HG03064 (cell line): ENCODE results near the gene MEGF11.
"Not testable (repeated sequence)": the region's sequence is repeated elsewhere in the genome, so short reads cannot be mapped to it uniquely, and the experiment has no call there.

Source experiments
- ATAC-seq: cut with Tn5 transposase; IDR thresholded peaks from one replicate; pipeline ENCODE4 v1.9.1; 2021; ENCODE audit warnings: low read depth; ENCODE audit not compliant: unreplicated experiment

MEGF11 gene

DNA sequence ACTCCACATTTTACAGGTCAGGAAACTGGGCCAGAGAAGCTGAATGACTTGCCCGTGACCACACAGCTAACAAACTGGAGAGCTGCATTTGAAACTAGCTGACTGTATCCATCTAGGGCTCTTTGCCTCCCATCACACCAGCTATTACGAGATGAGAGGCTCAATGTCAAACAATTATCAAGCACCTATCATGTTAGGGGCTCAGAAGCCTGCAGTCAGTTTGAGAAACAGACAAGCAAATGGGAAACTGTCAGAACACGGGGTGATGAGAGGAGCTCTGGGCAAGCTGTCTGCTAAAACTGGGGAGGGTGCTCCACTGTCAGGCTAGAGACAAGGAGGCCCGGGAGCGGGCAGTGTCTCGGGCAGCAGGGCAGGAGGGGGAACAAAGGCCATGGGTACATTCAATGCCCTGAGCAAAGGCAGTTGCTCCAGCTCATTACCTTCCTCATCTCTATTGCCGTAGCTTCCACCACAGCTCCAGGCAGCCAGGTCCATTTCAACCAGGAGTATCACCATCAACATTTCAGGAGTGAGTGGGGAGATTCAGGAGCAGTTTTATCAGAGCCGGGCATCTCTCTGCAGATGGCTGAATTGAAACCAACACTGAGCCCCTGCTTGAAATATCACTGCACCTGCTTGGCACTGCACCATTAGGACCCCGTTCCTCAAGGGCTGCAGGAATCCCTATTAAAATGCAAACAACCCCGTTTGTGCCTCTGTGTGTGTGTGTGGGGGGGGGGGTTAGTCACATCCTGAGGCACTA lies 261.6 kb downstream of the MEGF11 start:
- ATAC-seq, result no peak

DNA sequence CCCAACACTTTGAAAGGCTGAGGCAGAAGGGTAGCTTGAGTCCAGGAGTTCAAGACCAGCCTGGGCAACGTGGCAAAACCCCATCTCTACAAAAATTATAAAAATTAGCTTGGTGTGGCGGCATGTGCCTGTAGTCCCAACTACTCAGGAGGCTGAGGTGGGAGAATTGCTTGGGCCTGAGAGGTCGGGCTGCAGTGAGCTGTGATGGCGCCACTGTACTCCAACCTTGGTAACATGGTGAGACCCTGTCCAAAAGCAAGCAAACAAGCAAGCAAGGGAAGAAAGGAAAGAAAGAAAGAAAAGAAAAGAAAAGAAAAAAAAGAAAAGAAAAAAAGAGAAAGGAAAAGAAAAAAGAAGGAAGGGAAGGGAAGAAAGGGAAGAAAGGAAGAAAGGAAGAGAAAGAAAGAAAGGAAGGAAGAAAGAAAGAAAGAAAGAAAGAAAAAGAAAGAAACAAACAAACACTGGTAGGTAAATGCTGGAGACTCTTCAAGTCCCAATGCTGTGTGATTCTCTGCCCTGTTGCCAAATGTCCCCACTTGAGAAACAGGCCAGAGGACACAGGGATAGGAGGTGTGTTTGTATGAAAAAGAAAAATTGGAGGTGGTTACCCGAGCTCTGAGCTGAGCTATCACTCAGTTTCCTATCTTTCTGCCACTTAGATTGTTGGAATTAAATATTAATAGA lies 263.1 kb downstream of the MEGF11 start:
- ATAC-seq, result no peak

DNA sequence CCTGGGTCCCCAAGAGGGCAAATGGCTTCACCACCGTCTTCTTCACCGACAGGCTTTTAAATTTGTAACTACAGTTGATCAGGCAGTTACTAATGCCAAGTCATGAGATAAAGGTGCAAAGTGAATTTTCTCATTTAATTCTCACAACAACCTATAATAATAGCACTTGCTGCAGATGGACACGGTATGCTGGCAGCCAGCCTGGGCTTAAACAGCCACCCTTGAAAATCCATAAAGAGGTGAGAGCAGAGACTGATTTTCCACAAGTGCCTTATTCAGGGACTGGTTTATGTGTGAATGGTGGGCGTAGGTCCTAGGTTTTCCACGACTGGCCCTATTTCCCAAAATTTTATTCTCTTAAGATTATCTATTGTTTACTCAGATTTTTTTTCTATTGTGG lies 266.4 kb downstream of the MEGF11 start:
- no peak for ATAC-seq

DNA sequence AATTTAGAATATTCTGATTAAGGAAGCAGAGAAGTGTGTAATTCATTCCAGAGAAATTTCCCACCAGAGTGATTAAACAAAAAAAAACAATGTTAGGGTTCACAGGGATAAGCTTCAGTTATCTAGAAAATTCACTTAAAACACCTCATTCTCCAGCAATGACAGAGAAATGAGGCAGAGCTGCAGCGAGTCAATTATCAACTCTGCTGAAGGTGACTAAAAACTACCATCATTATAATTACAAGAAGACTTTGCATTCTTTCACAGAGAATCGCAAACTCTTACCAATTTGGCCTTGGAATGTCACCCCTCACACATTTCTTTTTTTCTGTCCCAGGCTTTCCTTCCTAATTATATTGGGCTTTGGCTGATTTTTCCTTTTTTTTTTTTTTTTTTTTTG lies 267.1 kb downstream of the MEGF11 start:
- no peak for ATAC-seq

DNA sequence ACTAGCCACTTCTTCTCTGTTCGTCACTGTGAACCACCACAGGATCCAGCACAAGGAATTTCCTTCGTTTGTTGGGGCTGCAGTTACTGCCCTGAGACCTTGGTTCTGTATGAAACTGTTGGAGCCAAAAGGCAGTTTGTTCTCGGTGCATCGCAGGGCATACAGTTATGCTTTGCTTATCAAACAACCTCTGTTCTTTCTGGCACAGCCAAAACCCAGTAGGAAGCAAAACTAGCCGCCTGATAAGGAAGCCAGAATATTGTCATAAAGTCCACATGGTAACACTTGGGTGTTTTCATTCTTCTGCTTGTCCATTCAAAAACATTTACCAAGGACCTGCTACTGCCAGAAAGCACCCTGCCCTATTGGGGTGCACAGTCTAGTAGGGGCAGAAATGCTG lies 268.2 kb downstream of the MEGF11 start:
- ATAC-seq, result no peak

DNA sequence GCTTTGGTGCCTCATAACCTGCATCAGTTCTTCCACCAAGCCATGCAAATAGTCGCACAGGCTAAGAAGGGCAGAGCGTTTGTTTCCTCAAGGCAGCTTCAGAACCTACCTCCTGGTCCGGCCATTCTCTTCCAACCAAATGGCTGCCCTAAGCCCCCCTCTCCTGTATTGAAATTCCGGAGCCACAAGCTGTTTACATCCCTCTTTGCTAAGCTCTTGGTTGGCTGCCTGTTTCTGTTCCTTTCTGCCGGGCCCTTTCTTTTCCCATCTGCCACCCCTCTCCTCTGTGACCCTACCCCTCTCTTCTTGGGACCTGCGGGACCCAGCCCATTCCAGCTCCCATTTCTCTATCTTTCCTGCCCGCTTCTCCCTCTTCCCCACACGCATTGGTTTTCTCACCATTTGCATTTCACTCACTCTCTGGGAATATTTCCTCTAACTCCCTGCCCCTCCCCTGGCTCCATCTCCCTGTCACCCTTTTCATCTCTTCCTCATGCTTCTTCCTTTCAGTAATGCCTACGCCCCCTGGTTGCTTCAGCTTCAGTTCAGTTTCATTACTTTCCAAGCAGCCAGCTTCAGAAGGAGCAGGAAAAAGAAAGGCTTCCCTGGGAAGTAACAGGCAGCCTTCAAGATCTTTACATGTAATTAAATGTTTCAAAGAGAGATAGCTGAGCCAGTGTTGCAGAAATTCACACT lies 270.8 kb downstream of the MEGF11 start:
- no peak for ATAC-seq

DNA sequence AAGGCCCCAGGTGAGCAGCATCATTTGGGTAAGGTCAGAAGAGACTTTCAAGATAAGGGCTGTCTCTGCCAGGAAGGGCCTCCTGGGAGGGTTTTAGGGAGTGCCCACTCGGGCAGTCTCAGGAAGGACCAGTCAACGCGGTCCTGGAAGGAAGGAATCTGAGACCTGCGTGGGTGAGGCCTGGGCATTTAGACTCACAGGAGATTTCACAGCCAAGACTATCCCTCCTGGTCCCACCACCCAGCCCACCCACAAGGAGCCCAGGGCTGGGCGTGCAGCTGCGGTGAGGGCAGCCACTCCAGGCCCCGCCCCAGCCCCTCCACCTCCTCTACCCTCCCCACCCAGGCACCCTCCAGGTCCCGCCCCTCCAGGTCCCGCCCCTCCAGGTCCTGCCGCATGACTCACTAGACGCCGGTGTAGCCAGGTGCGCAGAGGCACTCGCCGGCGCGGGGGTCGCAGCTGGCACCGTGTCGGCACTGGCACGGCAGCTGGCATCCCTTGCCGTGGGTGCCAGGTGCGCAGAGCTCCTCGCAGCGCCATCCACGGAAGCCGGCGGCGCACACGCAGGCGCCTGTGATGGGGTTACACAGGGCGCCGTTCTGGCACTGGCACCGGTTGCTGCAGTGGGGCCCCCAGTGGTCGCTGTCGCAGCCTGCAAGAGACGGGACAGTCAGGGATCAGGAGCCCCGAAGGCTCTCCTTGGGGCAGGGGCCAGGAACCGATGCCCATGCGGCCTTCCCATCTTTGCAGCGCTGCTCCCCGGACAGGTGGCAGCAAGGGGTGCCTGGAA lies 271.5 kb downstream of the MEGF11 start:
- no peak for ATAC-seq

DNA sequence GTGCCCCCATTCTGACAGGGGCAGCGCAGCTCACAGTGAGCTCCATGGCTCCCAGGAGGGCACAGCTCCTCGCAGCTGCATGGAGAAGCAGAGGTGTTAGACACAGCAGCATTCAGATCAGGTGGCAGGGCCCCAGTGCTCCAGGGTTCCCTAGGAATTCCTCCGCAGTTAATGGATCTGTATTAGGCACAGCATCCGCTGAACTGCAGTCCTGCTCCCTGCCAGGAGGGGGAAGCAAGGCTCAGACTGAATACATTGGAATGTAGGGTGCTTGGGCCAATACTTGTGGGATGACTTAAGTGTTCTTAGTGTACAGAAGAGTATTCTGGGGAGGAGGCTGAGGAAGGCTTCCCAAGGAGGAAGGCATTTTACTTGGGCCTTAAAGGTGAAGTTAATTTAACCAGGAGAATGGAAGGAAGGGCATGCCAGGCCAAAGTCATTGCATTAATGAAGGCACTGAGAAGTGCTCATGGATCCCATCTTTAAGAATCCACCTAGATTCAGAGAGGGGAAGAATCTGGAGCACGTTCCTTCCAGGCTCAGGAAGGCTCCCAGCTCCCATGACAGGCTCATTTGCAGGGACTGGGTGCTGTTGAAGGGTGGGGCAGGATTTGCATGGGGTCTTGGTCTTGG lies 272.6 kb downstream of the MEGF11 start:
- no peak for ATAC-seq

DNA sequence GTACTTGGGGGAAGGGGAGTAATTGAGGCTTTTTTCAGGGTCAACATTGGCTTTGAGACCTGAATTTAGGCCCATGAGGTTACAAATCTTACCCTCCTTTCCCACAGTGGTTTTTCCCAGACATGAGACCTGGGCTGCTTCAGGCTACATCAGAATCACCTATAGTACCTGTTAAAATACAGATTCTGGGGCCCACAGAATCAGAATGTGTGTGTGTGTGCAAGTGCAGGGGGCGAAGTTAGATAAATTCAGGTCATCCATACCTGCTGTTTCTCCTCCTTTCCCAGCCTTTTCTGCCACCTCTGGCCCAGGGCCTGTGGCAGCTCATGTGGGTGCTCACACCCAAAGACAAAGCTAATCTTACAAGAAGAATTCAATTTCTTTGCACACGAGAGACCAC lies 273.7 kb downstream of the MEGF11 start:
- no peak for ATAC-seq

DNA sequence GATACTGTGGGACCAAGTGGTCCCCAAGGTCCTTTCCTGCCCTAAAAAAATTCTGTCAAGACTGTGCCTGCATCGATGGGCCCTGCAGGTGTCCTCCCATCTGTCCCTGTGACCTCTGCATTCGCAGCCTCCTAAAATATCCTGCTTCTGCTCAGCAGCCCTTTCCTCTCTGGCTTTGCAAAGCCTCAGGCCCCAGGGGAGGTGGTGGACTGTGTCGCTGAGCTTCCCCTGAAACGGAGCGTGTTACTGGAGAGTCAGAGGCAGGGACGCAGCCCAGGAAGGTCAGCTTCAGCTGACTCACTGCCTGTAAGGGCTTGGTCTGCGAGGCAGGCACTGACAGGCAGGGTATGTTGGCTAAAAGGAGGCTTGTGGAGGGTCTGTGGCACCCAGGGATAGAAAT lies 274.2 kb downstream of the MEGF11 start:
- ATAC-seq, result no peak

DNA sequence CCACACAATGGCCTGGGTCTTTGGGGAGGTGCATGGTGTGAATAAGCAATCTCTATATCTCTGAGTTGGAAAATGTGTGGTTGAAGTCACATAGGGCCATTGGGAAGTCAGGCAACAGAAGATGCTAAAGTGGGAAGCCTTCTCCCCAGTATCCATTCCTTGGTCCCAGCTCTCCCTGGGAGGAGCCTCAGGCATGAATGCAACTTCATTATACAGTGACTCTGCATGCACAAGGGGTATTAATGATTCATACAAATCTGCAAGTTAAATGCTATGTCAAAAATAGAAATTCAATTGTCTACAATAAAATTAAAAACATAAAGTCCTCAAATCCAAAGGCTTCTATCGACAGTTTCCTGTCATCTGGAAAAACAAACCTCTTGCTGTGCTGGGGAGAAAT lies 275.4 kb downstream of the MEGF11 start:
- ATAC-seq, result no peak

DNA sequence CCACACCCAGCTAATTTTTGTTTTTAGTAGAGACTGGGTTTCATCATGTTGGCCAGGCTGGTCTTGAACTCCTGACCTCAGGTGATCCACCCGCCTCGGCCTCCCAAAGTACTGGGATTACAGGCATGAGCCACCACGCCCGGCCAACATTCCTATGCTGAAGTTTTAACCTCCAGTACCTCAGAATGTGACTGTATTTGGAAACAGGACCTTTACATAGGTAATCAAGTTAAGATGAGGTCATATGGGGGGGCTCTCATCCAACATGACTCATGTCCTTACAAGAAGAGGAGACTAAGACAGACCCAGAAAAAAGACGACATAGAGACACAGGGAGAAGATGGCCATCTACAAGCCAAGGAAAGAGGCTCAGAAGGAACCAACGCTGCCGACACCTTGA lies 277.4 kb downstream of the MEGF11 start:
- ATAC-seq, result not testable (repeated sequence)

DNA sequence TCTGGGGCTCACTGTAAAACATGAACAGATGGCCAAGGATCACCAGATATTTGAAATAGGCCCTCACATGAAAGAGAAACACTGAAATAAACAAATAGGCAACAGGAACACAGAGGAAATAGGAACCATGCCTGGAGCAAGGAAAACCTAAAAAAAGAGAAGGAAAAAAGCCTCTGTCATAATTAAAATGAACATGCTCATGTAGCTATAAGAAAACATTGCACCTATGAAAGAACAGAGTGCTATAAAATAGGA lies 281.9 kb downstream of the MEGF11 start:
- no peak for ATAC-seq

DNA sequence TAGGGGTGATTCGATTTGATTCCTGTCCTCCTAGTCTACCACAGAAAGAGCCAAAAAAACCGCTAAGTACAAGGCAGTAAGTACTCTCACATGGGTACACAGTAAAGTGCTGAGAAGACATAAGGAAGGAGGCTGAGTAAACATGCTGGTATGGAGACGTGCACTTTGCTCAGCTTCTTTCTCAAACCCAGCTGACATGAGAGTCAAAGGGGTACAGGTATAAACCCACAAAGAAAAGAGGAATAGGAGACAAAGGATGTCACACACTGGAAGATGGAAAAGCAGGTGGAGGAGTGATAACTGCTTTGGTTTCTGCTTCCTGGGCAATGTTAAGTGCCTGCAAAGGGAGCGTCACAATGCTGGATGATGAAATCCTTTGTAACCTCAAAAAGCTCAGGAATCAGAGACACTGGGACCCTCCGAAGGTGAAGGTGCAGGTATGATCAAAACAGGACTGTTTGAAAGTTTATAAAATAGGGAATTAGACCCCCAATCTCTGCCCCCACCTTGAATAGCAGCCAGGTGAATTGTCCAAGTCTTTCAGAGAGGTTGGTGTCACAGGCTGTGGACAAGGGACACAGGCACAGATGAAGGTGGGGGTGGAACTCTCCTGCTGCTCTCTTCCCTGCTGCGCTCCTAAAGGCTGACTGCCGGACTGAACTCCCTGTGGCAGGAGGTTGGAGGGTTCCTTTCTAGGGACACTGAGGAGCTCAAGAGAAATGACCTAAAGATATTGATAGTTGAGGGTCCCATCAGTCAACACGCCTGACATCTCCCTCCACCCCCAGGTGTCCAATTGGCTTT lies 282.4 kb downstream of the MEGF11 start:
- no peak for ATAC-seq

DNA sequence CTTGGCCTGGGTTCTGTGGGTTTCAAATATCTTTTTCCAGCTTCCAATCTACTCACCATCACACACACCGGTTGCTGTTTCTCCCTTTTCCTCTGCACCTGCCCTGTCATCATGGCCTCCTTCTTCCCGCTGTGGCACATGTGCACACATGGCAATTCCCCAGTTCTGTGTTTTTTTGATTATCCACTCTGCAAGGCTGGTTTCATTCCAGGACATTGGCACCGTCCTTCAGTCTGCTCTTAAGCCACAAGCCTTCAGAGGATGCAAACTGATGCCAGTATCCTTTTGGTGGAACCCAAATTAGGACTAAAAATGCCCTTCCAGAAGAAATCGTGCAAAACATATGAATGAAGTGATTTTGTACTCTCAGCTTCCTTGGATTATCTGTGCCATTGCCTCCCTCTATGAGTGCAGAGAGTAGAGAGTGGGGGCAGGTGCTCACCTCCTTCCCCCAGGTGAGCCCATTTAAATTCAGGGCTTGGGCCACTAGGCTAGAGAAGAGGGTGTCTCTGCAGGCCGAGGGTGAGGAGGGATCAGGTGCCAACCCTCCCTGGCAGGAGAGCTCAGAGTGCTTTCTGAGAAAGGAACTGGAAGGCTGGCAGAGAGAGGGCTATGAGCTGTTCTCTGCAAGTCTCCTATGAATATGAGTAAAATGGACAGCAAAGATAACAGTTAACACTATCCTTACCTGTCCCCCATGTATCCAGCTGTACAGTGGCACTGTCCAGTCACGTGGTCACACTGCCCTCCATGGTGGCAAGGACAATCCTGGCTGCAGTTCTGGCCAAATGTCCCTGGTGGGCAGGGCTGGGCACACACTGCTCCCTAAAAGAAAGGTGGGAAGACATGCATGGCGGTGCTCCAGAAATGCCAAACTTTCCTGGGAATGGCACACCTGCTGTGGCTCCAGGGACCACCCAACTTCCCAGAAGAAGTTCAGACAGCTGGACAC lies 283.4 kb downstream of the MEGF11 start:
- no peak for ATAC-seq

DNA sequence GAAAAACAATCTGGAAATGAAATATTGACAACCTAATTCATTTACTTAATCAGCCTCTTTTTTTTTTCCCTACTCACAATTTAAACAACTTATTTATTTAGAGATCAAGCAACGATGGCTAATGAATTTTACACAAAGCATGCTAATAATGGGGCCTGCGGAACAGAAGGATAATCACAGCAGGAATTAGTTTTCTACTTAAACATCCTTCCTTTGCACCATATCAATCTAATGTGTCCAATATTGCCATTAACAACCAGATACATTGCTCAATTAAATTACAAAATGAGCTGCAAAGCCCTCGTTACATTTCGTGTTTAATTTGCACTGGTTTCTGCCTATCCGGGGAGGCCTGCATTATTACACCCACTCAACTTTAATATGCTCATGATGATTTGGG lies 285.0 kb downstream of the MEGF11 start:
- ATAC-seq, result no peak

DNA sequence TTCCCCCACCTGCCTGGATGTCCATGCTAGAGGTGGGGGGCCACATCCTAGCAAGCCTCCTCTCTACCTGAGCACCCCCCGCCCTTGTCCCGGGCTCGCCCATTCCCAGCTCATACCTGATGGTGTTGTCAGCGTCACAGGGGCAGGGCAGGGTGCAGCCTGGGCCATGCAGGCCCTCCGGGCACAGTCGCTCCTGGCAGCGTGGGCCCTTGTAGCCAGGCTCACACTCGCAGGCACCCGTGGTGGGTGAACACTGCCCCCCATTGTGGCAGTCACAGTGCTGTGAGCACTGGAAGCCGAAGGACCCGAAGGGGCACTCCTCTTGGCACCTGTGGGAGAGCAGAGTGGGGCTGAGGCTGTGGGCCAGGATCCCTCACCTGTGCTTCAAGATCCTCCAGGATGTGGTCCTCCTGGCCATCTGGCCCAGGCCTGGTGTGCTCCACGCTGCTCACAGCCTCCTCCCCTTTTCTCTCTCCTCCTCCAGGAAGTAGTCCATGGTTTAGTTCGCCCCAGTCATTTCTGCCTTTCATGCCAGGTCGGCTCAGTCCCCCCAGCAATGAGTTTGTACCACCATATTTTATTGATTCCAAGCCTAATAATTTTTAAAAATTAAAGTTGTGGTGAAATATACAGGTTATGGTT lies 288.6 kb downstream of the MEGF11 start:
- no peak for ATAC-seq

DNA sequence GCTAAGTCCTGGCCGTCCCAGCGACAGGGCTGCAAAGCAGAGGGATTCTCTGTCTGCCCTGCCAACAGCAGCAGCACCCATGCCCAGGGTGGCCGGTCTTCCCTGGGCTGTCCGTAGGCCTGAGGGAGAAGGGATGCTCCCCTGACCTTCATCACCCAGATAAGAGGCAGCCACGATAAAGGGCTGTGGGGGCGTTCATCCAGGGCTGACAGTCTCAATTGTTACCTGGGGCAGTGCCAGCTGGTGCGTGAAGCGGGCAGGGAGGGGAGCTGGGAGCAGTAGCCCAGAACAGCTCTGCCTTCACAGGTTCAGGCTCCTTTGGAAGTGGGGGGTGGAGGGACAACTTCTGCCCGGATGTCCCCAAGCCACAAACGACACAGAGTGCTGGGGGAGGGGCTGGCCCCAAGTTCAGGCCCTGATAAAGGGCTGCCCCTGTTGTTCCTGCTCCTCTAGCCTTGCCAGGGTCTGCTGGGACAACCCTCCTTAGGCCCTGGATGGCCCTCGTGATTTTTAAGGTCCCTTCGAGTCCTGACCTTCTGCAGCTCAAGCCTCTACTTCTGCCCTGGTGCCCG lies 289.6 kb downstream of the MEGF11 start:
- ATAC-seq, result no peak
